Stimulated activated naive CD8-positive, alpha-beta T cell treated with anti-CD3 and anti-CD28 coated beads, Interleukin-15, amount 100 ng/mL, for 72 hours (primary cell): ENCODE data around the gene ZNF576.
A peak's percentile ranks its signal among the peaks of the same experiment; 100 is the strongest.
"Not testable (repeated sequence)": the region's sequence is repeated elsewhere in the genome, so short reads cannot be mapped to it uniquely, and the experiment has no call there.

Experiments used
- ATAC-seq: fragments of 150-1000 bp; cut with Tn5 transposase; 2 replicates; pipeline ENCODE4 v1.10.0; 2021; ENCODE audit warnings: mild to moderate bottlenecking, moderate library complexity
- DNase-seq, 2 donors: peaks; one replicate each; pipeline ENCODE4 v3.0.0; 2021 to 2022
- H3K27ac Mint-ChIP-seq, 2 donors: one replicate each; pipeline ENCODE4 v1.8.0; 2022; ENCODE audit warnings: mild to moderate bottlenecking in 2 of 2, mixed read lengths in 2 of 2, moderate library complexity in 2 of 2
- H3K27me3 Mint-ChIP-seq: one replicate; pipeline ENCODE4 v1.8.0; 2022; ENCODE audit warnings: mixed read lengths
- H3K4me1 Mint-ChIP-seq: one replicate; pipeline ENCODE4 v1.8.0; 2022; ENCODE audit warnings: mild to moderate bottlenecking, mixed read lengths
- H3K4me3 Mint-ChIP-seq, 2 donors: one replicate each; pipeline ENCODE4 v1.8.0; 2022; ENCODE audit warnings: mild to moderate bottlenecking in 2 of 2, mixed read lengths in 2 of 2, moderate library complexity in 1 of 2
- H3K9me3 Mint-ChIP-seq, 2 donors: one replicate each; pipeline ENCODE4 v1.8.0; 2022; ENCODE audit warnings: mixed read lengths in 2 of 2

Gene ZNF576

DNA sequence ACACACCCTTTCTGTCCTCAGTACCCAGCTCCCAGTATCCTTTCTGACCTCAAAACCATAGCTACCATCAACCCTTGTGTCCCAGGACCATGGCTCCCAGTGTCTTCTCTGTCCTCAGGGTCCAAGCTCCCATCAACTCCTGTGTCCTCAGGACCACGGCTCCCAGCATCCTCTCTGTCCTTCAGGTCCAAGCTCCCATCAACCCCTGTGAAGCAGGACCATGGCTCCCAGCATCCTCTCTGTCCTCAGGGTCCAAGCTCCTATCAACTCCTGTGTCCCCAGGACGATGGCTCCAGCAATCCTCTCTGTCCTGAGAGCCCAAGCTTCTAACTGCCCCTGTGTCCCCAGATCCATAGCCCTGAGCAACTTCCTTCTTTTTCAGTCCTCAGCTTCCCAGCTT lies 44.9 kb downstream of the ZNF576 start:
- Mint-ChIP-seq H3K27ac (peak overlapping the region in 1 of 2 donors; percentile 31), H3K4me1 (peaks cover 20% of the 10 kb centered on the region), H3K9me3 (no peaks in the 10 kb centered on the region), H3K4me3 (peak overlapping the region; percentile 47 to 52), H3K27me3 (peaks cover 53% of the 10 kb centered on the region)
- ATAC-seq (no peak), DNase-seq (no peak)

DNA sequence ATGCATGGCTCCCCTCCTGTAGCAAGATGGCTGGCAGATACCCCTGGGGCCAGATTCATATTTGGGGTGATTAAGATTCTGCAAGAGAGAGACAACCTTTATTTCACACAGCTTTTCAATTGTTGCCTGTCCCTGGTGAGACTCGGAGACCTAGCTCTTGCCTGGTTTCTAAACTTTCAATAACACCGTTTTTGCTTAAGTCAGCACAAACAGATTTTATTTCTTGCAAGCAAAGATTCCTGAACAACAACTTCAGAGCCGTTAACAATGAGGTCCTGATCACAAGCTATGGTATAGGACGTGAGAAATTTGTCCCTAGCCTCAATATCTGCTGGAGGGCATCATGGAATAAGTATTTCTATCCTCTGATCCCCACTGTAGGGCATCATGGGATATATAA lies 46.1 kb downstream of the ZNF576 start:
- H3K27ac Mint-ChIP-seq: no peak overlapping the region
- no peak overlapping the region for H3K4me3 Mint-ChIP-seq
- peaks cover 20% of the 10 kb centered on the region for H3K4me1 Mint-ChIP-seq

DNA sequence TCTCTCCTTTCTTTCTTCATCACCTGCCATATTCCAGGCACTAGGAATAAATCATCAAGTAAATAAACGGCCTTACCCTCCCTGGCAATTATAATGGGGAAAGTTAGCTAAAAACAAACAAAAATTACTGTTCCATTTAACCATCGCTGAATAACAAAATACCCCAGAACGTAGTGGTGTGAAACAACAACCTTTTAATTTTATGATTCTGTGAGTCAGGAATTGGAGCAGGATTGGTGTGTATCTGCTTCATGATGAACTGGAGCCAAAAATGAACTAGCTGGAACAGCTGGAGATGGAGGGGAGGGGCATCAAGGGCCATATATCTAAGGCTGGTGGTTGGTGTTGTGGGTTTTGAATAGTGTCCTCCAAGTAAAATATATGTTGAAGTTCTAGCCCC lies 46.9 kb downstream of the ZNF576 start:
- H3K4me3 Mint-ChIP-seq: no peak overlapping the region
- no peaks in the 10 kb centered on the region for H3K9me3 Mint-ChIP-seq
- peaks cover 34% of the 10 kb centered on the region for H3K27me3 Mint-ChIP-seq
- ATAC-seq (no peak), DNase-seq (no peak)
- H3K27ac Mint-ChIP-seq: no peak overlapping the region
- peaks cover 20% of the 10 kb centered on the region for H3K4me1 Mint-ChIP-seq

More for the DNA sequence above, 46.1 kb downstream of the ZNF576 start:
- no peak for DNase-seq
- Mint-ChIP-seq H3K9me3 (no peaks in the 10 kb centered on the region), H3K27me3 (peaks cover 41% of the 10 kb centered on the region)
- ATAC-seq: no peak

DNA sequence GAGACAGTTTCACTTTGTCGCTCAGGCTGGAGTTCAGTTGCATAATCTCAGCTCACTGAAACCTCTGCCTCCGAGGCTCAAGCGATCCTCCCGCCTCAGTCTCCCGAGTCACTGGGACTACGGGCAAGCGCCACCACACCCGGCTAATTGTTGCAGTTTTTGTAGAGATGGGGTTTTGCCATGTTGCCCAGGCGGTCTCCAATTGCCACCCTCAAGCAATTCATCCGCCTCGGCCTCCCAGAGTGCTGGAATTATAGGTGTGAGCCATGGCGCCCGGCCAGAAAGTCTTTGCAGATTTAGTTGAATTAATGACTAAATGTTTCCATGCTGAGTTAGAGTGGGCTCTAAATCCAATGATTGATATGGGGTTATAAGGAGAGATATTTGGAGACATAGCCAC lies 47.8 kb downstream of the ZNF576 start:
- peaks cover 11% of the 10 kb centered on the region for H3K4me1 Mint-ChIP-seq
- ATAC-seq (no peak), DNase-seq (no peak)
- peaks cover 25% of the 10 kb centered on the region for H3K27me3 Mint-ChIP-seq
- no peak overlapping the region for H3K27ac Mint-ChIP-seq
- no peak overlapping the region for H3K4me3 Mint-ChIP-seq
- no peaks in the 10 kb centered on the region for H3K9me3 Mint-ChIP-seq

DNA sequence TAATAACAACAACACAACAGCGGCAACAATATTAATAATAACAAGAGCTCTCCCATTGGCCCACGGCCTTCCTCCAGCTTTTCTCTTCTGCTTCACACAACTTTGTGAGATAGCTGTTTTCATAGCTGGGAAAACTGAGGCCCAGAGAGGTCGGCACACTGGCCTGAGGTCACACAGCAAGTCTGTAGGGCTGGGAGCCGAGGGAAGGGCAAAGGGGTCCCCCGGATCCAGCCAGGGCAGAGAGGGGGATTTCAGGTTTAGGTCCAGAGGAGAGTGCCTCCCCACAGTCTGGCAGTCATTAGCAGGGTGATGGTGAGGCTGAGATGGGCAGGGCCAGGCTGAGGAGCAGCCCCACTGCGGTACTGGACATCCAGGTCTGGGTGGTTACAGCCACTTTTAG lies 52.2 kb downstream of the ZNF576 start:
- Mint-ChIP-seq H3K9me3 (no peaks in the 10 kb centered on the region), H3K27ac (no peak overlapping the region), H3K27me3 (no peaks in the 10 kb centered on the region), H3K4me1 (peaks cover 6% of the 10 kb centered on the region), H3K4me3 (no peak overlapping the region)
- no peak for DNase-seq
- ATAC-seq: no peak

DNA sequence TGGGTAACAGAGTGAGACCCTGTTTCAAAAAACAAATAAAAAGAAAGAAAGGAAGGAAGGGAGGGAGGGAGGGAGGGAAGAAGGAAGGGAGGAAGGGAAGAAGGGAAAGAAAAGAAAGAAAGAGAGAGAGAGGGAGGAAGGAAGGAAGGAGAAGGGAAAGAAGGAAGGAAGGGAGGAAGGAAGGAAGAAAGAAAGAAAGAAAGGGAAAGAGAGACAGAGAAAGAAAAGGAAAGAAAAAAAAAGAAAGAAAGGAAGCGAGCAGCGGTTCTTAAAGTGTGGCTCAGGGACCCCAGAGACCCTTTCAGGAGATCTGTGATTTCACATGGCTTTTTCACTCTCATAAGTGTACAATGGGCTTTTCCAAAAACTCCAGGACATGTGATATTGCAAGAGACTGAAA lies 53.1 kb downstream of the ZNF576 start:
- H3K4me3 Mint-ChIP-seq: no peak overlapping the region
- DNase-seq (no peak), ATAC-seq (no peak)
- no peaks in the 10 kb centered on the region for H3K27me3 Mint-ChIP-seq
- H3K9me3 Mint-ChIP-seq: no peaks in the 10 kb centered on the region
- H3K27ac Mint-ChIP-seq: peak overlapping the region in 1 of 2 donors; percentile 55
- peaks cover 6% of the 10 kb centered on the region for H3K4me1 Mint-ChIP-seq

DNA sequence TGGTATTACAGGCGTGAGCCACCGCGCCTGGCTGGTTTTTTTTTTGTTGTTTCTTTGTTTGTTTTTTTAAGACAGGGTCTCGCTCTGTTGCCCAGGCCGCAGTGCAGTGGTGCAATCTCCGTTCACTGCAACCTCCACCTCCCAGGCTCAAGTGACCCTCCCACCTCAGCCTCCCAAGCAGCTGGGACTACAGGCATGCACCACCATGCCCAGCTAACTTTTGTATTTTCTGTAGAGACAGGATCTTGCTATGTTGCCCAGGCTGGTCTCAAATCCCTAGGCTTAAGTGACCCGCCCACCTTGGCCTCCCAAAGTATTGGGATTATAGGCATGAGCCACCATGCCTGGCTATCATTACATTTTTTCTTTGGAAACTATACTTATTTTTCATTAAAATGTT lies 53.9 kb downstream of the ZNF576 start:
- not testable (repeated sequence) for DNase-seq, H3K27me3 Mint-ChIP-seq, H3K27ac Mint-ChIP-seq, H3K9me3 Mint-ChIP-seq, H3K4me3 Mint-ChIP-seq, ATAC-seq, H3K4me1 Mint-ChIP-seq
